Adrenal gland (tissue), 12 donors: ENCODE data around the gene FAM221B. TPM values are rescaled to one million over a fixed set of nuclear protein-coding genes. Genes with fewer than 3 reads are reported as not detected.
A peak's percentile ranks its signal among the peaks of the same experiment; 100 is the strongest.

Experiments used
- DNase-seq, 7 donors: peaks; one replicate each; pipeline ENCODE4 v3.0.0-alpha.2; 2019 to 2020
- H3K27ac ChIP-seq, 5 donors: fragments of 200-600 bp; sonication (generic) in 4 of 5; 1 replicate in 3 of 5; 2 replicates in 2 of 5; pipeline versions ENCODE4 v1.5.1 to v1.8.0; 2016 to 2020; ENCODE audit warnings: mild to moderate bottlenecking in 1 of 5
- H3K27me3 ChIP-seq: fragments of 200-600 bp; 2 replicates; pipeline ENCODE4 v1.8.0; 2021
- H3K36me3 ChIP-seq, 2 donors: fragments of 200-600 bp; replicated peaks in 1 of 2; 1 replicate in 1 of 2; 2 replicates in 1 of 2; pipeline versions ENCODE4 v1.5.1 to v1.8.0; 2018 to 2022
- H3K4me1 ChIP-seq, 2 donors: fragments of 200-600 bp; replicated peaks in 1 of 2; 1 replicate in 1 of 2; 2 replicates in 1 of 2; pipeline versions ENCODE4 v1.5.1 to v1.8.0; 2018 to 2021
- H3K4me3 ChIP-seq, 4 donors: fragments of 200-600 bp; sonication (generic) in 3 of 4; one replicate each; pipeline ENCODE4 v1.5.1; 2016 to 2018
- H3K9me3 ChIP-seq, 3 donors: fragments of 200-600 bp; sonication (generic) in 1 of 3; replicated peaks in 1 of 3; 1 replicate in 2 of 3; 2 replicates in 1 of 3; pipeline versions ENCODE4 v1.5.1 to v1.8.0; 2016 to 2021
- POLR2A ChIP-seq, 2 donors: fragments of 450-650 bp; IDR thresholded peaks; one replicate each; pipeline ENCODE4 v1.6.1; 2017; ENCODE audit warnings: antibody characterized with exemption in 2 of 2, mild to moderate bottlenecking in 2 of 2, moderate library complexity in 1 of 2
- WGBS, 4 donors: extraction: QIAGEN DNeasy Blood & Tissue Kit in 2 of 4; methylation state at CpG; one replicate each; pipeline versions ENCODE4 v1.1.5 to v1.1.7; 2013 to 2017; 5-methylcytosine and 5-hydroxymethylcytosine counted together
- intact Hi-C, 2 donors: fragments of 100-400 bp; cut with DNase I; formaldehyde crosslinking; loops; one replicate each; pipeline versions ENCODE4 v1.14.1 to v1.15.0; 2022 to 2023
- polyA plus RNA-seq, 3 donors: library from polyadenylated mRNA; stranded (reverse); fragments of 200-250 nt in 2 of 3; fragments of 350-450 nt in 1 of 3; fragmentation: Illumina TruSeq in 1 of 3; extraction: RNeasy Lipid Tissue Mini Kit (QIAGEN cat#74804) in 1 of 3; gene quantifications; one replicate each; pipeline ENCODE4 v1.2.3, GENCODE V29; 2013 to 2014
- total RNA-seq, 9 donors: library from RNA; depleted of rRNA in 4 of 9; stranded (reverse); fragments of >200 nt in 4 of 9; fragments of 120-200 nt in 1 of 9; fragmentation: NEBNext Ultra II Directional in 1 of 9; extraction: Animal tissue kit (Norgen Biotek cat#: 25700) in 1 of 9; gene quantifications; one replicate each; pipeline versions ENCODE4 v1.1.0 to v1.2.4, GENCODE V29; 2013 to 2023
- TF ChIP-seq, protein P1 (sequence below), 6 experiments: fragments of 450-650 bp in 4 of 6; fragments of 200-600 bp in 2 of 6; sonication (generic) in 1 of 6; IDR thresholded peaks; 1 replicate in 5 of 6; 2 replicates in 1 of 6; pipeline versions ENCODE4 v1.5.1 to v1.8.0; 2016 to 2021; ENCODE audit warnings: antibody characterized with exemption in 6 of 6, mild to moderate bottlenecking in 2 of 6, moderate library complexity in 1 of 6
- donor health status: healthy with polysubstance abuse.
- donor health status: Bipolar disorder and iron deficiency.
- donor health status: DM: yes; HTN: yes; CAD: no.
- donor health status: DM: no; HTN: no; CAD: no.
- donor health status: DM: no; HTN: no; CAD: no.
- donor health status: DM: yes; HTN: yes; CAD: no.

The FAM221B gene
- total and polyA plus RNA-seq, 12 donors = 0.07 to 0.22 (median 0.16) TPM; not detected in 9

DNA sequence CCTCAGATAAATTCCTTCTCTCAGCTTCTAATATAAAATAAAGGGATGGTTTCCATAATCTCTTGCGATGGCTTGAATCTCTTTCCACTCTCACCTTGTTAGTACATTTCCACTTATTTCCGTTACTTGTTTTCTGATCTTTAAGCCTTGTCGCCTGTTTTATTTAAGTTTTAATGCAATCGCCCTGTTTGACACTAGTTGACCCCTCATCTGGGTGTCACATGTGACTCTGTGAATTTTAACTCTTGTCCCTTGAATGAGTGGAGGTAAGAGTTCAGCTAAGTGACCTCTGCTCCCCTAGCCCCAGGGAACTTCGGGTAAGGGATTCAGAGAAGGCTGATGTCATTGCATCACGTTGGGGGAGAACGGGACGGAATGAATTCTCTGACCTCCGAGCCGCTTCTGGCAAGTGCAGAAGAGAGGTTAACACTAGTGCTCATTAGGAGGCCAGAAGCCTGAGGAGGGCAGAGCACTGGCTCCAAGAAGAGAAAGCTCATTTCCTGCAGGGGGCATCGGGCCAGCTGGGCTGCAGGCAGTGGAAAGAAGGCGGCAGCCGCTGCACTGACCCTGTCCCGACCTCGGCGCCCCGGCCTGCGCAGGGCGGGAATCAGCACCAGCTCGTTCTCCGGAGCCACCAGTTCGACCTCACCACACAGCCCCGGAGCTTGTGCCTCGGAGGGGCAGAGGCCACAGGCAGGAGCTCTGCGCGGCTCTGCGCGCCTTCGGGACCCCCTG, 14.3 kb downstream of the FAM221B start:
- Histone ChIP-seq H3K9me3 (no peaks in the 10 kb centered on the region), H3K36me3 (no peaks in the 10 kb centered on the region), H3K4me3 (peak overlapping the region; percentile 36 to 91 (median 62)), H3K4me1 (peaks cover 19 to 30% of the 10 kb centered on the region in 2 donors), H3K27ac (peak overlapping the region; percentile 77 to 98 (median 96)), H3K27me3 (no peaks in the 10 kb centered on the region)
- TF ChIP-seq, protein P1, sequence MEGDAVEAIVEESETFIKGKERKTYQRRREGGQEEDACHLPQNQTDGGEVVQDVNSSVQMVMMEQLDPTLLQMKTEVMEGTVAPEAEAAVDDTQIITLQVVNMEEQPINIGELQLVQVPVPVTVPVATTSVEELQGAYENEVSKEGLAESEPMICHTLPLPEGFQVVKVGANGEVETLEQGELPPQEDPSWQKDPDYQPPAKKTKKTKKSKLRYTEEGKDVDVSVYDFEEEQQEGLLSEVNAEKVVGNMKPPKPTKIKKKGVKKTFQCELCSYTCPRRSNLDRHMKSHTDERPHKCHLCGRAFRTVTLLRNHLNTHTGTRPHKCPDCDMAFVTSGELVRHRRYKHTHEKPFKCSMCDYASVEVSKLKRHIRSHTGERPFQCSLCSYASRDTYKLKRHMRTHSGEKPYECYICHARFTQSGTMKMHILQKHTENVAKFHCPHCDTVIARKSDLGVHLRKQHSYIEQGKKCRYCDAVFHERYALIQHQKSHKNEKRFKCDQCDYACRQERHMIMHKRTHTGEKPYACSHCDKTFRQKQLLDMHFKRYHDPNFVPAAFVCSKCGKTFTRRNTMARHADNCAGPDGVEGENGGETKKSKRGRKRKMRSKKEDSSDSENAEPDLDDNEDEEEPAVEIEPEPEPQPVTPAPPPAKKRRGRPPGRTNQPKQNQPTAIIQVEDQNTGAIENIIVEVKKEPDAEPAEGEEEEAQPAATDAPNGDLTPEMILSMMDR (IDR thresholded peaks at IDR 0.05) = peak in 5 of 6 experiments; percentile 19 to 43 (median 40)
- TF ChIP-seq POLR2A (IDR thresholded peaks at IDR 0.05) = no peak
- peak; percentile 69 to 90 (median 81) for DNase-seq
- WGBS, 4 donors = 7 to 21% (median 13%) methylated on average over 10 to 29 of the region's 29 CpGs
- intact Hi-C loops = no loop called here

DNA sequence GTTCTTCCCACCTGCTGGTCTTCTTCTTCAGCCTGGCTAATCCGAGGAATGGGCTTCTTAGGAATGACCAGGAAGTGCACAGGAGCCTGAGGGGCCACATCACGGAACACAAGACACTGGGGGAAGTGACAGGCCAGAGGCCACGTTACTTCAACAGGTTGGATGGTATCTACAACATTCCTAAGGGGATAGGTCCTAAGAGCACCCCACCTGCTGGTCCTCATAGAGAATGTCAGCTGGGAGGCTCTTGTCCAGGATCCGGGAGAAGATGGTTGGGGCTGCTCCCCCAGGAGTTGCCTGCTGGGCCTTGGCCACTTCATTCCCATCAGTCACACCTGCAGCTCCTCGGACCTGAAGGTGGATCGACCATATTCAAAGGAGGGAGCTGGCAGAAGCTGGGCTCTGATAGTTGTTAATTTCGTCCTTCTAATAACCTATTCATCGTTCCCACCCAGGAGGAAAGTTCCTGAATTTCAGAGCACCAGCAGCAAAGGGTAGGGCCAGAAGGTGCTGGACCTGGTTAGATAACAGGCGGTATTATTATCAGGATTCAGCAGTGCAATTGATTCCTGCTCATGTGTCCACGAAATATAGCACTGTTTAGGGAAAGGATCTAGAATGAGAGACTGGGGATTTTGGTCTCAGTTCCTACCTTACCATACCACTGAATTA, 15.0 kb downstream of the FAM221B start:
- Histone ChIP-seq H3K4me3 (peak overlapping the region in 1 of 4 donors; percentile 77), H3K9me3 (no peaks in the 10 kb centered on the region), H3K4me1 (peaks cover 19 to 30% of the 10 kb centered on the region in 2 donors), H3K36me3 (peaks cover 0 to 6% of the 10 kb centered on the region in 2 donors), H3K27ac (peak overlapping the region in 4 of 5 donors; percentile 94 to 98 (median 96)), H3K27me3 (no peaks in the 10 kb centered on the region)
- intact Hi-C loops = no loop called here
- WGBS, 4 donors = 78 to 87% (median 82%) methylated on average over 9 to 10 of the region's 10 CpGs
- DNase-seq = no peak
- TF ChIP-seq, protein P1 (IDR thresholded peaks at IDR 0.05) = no peak
- TF ChIP-seq POLR2A (IDR thresholded peaks at IDR 0.05) = no peak

DNA sequence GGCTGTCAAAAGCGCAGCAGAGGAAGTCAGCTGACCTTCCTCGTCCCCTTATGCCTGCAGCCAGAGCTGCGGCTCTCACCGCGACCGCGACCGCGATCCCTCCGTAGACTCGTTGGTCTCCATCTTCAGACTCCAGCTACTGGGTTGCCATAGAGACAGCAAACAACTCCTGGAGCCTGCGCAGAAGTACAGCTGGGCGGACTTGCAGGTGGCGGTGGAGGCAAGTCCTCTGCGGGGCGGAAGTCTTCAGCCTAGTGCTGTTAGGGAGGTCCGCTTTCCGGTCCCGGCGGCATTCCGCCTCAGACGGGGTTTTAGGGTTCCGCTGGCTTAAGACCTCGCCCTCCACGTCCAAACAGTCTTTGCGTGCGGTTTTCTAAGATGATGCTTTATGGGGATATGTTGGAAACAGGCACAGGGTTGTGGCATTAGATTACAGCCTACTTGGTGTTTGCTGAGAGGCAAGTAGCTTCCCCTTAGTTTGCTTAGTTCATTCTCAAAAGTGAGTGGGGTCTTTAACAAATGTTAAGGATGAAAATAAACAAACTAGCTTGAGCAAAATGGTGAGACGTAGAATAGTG, 16.4 kb downstream of the FAM221B start, which contains the start of gene SPAG8:
Gene SPAG8, minus strand, starts transcription at position 238 of the 578 bp plus-strand sequence. Its CDS starts 115 bp downstream, at position 123.
- intact Hi-C loops = no loop called here
- Histone ChIP-seq H3K36me3 (peaks cover 0 to 19% of the 10 kb centered on the region in 2 donors), H3K27ac (peak within 1 kb of the TSS; percentile 33 to 98 (median 66)), H3K4me3 (peak within 1 kb of the TSS in 2 of 4 donors; percentile 26 to 35), H3K27me3 (no peaks in the 10 kb centered on the region), H3K4me1 (peaks cover 19 to 30% of the 10 kb centered on the region in 2 donors), H3K9me3 (no peaks in the 10 kb centered on the region)
- TF ChIP-seq POLR2A (IDR thresholded peaks at IDR 0.05) = peak in 1 of 2 donors; percentile 63
- TF ChIP-seq, protein P1 (IDR thresholded peaks at IDR 0.05) = no peak
- peak; percentile 87 to 98 (median 97) for DNase-seq
- WGBS, 4 donors = 1 to 4% (median 2%) methylated on average over 8 to 28 of the region's 28 CpGs
